ENCODE data around the gene GPER1.
"Not testable (repeated sequence)": the region's sequence is repeated elsewhere in the genome, so short reads cannot be mapped to it uniquely, and the experiment has no call there.

Gene GPER1

GRCh38 chr7:1103789-1104515, 16.0 kb downstream of the GPER1 start:
- DNase-seq (ENCODE audit: low spot score) = no peak

GRCh38 chr7:1104516-1105179, 16.7 kb downstream of the GPER1 start:
- no peak for DNase-seq (ENCODE audit: low spot score)

GRCh38 chr7:1105189-1105588, 17.3 kb downstream of the GPER1 start:
- DNase-seq (ENCODE audit: low spot score) = no peak

- no peak for DNase-seq (ENCODE audit: low spot score)
Observed at GRCh38 chr7:1106063-1106792, 18.3 kb downstream of the GPER1 start.

GRCh38 chr7:1106793-1107421, 19.0 kb downstream of the GPER1 start:
- DNase-seq (ENCODE audit: low spot score) = no peak

GRCh38 chr7:1108264-1108920, 20.5 kb downstream of the GPER1 start:
- DNase-seq (ENCODE audit: low spot score) = no peak

GRCh38 chr7:1109581-1110310, 21.8 kb downstream of the GPER1 start:
- DNase-seq (ENCODE audit: low spot score) = no peak

- no peak for DNase-seq (ENCODE audit: low spot score)
Observed at GRCh38 chr7:1110358-1110757, 22.4 kb downstream of the GPER1 start.

- DNase-seq (ENCODE audit: low spot score) = no peak
Observed at GRCh38 chr7:1111156-1111555, 23.2 kb downstream of the GPER1 start.

GRCh38 chr7:1112109-1112508, 24.2 kb downstream of the GPER1 start:
- DNase-seq (ENCODE audit: low spot score) = no peak

GRCh38 chr7:1112625-1113547, 25.0 kb downstream of the GPER1 start:
- no peak for DNase-seq (ENCODE audit: low spot score)

GRCh38 chr7:1113548-1113885, 25.6 kb downstream of the GPER1 start:
- DNase-seq (ENCODE audit: low spot score) = no peak

- DNase-seq (ENCODE audit: low spot score) = no peak
Observed at GRCh38 chr7:1114088-1114487, 26.2 kb downstream of the GPER1 start.

- DNase-seq (ENCODE audit: low spot score) = no peak
Observed at GRCh38 chr7:1114505-1114904, 26.6 kb downstream of the GPER1 start.

- not testable (repeated sequence) for DNase-seq (ENCODE audit: low spot score)
Observed at GRCh38 chr7:1115171-1116045, 27.5 kb downstream of the GPER1 start.

- not testable (repeated sequence) for DNase-seq (ENCODE audit: low spot score)
Observed at GRCh38 chr7:1116383-1117008, 28.6 kb downstream of the GPER1 start.

- DNase-seq (ENCODE audit: low spot score) = no peak
Observed at GRCh38 chr7:1117321-1117928, 29.5 kb downstream of the GPER1 start.

GRCh38 chr7:1119201-1119600, 31.3 kb downstream of the GPER1 start:
- no peak for DNase-seq (ENCODE audit: low spot score)

All from kidney capillary endothelial cell (primary cell).